ENCODE measurements around the gene IL11RA.

GRCh38 chr9:34629491-34629808 lies 22.5 kb upstream of the IL11RA start:
- TF ChIP-seq CTCF (IDR thresholded peaks at IDR 0.05) = no peak
- TF ChIP-seq POLR2A (IDR thresholded peaks at IDR 0.05) = no peak

Measured in uterus (tissue), 2 donors.